ENCODE measurements around the gene CADPS. TPM values are rescaled to one million over a fixed set of nuclear protein-coding genes. Genes with fewer than 3 reads are reported as not detected.

Gene CADPS
- total and polyA plus RNA-seq, 9 of the 15 experiments (the other 6 are each of a cell fraction or from before 2014, with no cell fraction given) = not detected

DNA sequence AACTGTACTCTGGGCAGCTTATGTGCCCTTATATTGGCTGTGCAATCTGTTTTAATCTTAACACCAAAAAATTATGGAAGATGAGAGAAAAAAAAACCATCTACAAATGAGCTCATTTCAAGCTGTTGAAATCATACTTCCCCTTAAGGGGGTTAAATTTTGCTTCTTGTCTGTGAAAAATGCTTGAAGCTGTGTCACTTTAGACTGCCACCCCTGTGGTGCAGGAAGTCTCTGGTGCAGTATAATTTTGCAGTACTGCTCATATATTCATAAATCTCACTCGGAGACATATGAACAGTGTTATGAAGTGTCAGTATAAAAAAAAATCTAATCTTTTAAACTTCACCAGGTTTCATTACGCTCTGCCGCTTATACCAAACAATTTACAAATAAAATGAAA, 471.5 kb downstream of the CADPS start (continued):
- TF ChIP-seq HDAC1 (IDR thresholded peaks at IDR 0.05) = no peak

DNA sequence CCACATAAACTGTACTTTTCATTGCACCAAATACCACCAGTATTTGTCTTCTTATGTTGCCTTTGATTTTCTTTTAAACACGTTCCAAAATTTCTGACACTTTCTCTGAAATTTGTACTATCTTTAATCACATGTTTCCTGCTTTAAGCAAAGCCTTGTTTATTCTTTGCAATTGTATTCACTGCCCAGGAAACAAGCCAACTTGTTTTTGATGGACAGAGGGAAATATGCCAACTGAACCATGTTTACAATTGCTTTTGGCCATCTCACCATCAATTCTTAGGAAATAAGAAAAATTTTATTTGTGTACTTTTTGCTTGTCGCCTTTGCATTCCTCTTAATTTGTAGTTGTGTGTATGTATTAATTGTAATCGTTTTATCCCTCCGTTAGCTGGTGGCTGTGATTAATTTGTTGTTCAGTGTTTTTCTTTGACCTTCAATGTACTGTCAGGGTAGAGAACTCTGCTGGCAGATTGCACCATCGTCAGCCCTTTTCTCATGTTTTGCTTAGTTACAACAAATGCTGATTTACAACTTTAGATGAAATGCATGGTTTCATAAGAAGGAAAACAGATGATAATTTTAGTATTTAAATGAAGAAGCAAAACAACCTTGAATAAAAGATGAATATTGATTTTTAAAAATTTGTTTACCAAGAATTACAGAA, 482.5 kb downstream of the CADPS start:
- intact Hi-C loops (cut with micrococcal nuclease) = no loop called here
- POLR2A ChIA-PET = no interaction called here

More for the DNA sequence above, 482.5 kb downstream of the CADPS start:
- Histone ChIP-seq H3K27me3 (ENCODE audit: control insufficient read depth in 2 of 2, insufficient read depth in 2 of 2, low read length in 2 of 2) (no peaks in the 10 kb centered on the region), H3K4me2 (ENCODE audit: insufficient read depth, low read length) (no peak overlapping the region), H3K9me3 (replicated peaks; ENCODE audit: control insufficient read depth, insufficient read depth, low read depth, low read length) (no peaks in the 10 kb centered on the region), H3K4me3 (no peak overlapping the region), H3K9ac (ENCODE audit: insufficient read depth in 1 of 2, low read depth in 2 of 2, low read length in 2 of 2) (no peak overlapping the region), H3K79me2 (ENCODE audit: control insufficient read depth, insufficient read depth, low read length) (no peaks in the 10 kb centered on the region), H3K4me1 (replicated peaks in 1 of 2; ENCODE audit: control insufficient read depth in 2 of 2, insufficient read depth in 2 of 2, low read length in 2 of 2) (no peaks in the 10 kb centered on the region), H3K9me1 (ENCODE audit: control insufficient read depth, insufficient read depth, low read length) (no peaks in the 10 kb centered on the region), H3K27ac (ENCODE audit: extremely low read depth, low read depth, low read length) (no peak overlapping the region), H3K36me3 (ENCODE audit: control insufficient read depth, insufficient read depth, low read length) (no peaks in the 10 kb centered on the region), H4K20me1 (replicated peaks; ENCODE audit: control insufficient read depth, insufficient read depth, low read length) (no peaks in the 10 kb centered on the region), H2AFZ (ENCODE audit: low read depth, low read length) (no peak overlapping the region)
- BruUV-seq (replicated peaks) = no TSS peak
- no peak for FAIRE-seq
- 0% methylated on average over 5 of the region's 5 CpGs for WGBS (ENCODE audit: insufficient coverage, low coverage, missing lambda C conversion rate)
- TF ChIP-seq POLR2A (conservative IDR thresholded peaks at IDR 0.05) (no peak), CEBPB (tag; IDR thresholded peaks at IDR 0.05) (no peak), DMBX1 (CRISPR knock-in tag; IDR thresholded peaks at IDR 0.05; ENCODE audit: borderline replicate concordance) (no peak), KLF6 (CRISPR knock-in tag; IDR thresholded peaks at IDR 0.05; ENCODE audit: borderline replicate concordance) (no peak), SAFB (IDR thresholded peaks at IDR 0.05; ENCODE audit: borderline replicate concordance, low read depth, low read length) (no peak), ZNF766 (CRISPR knock-in tag; conservative IDR thresholded peaks at IDR 0.05) (no peak), ZKSCAN3 (CRISPR knock-in tag; IDR thresholded peaks at IDR 0.05) (no peak), ELF2 (CRISPR knock-in tag; IDR thresholded peaks at IDR 0.05) (no peak), NR2F6 (CRISPR knock-in tag; IDR thresholded peaks at IDR 0.05) (no peak), ZFPM2 (CRISPR knock-in tag; IDR thresholded peaks at IDR 0.05) (no peak)
- TF ChIP-seq, protein P1, sequence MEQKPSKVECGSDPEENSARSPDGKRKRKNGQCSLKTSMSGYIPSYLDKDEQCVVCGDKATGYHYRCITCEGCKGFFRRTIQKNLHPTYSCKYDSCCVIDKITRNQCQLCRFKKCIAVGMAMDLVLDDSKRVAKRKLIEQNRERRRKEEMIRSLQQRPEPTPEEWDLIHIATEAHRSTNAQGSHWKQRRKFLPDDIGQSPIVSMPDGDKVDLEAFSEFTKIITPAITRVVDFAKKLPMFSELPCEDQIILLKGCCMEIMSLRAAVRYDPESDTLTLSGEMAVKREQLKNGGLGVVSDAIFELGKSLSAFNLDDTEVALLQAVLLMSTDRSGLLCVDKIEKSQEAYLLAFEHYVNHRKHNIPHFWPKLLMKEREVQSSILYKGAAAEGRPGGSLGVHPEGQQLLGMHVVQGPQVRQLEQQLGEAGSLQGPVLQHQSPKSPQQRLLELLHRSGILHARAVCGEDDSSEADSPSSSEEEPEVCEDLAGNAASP (IDR thresholded peaks at IDR 0.05) = no peak
- no peak for ATAC-seq
- in situ Hi-C loops (cut with MboI) = no loop called here
- no peak for DNase-seq (ENCODE audit: extremely low read depth in 1 of 4, low spot score in 3 of 4)
- CTCF ChIA-PET (ENCODE audit: low intra/inter-chr PET ratio) = no interaction called here

Data from K562 (cell line).